IPS DF 4.7 (cell line): ENCODE data around the gene EBF3.

Experiments
- DNase-seq: peaks from one replicate; pipeline ENCODE4 v3.0.0-alpha.2; 2013; ENCODE audit warnings: low spot score; ENCODE audit errors: extremely low read depth

Gene EBF3

GRCh38 chr10:129963641-129964501 is at the start of gene EBF3:
Gene EBF3 (minus strand): TSS chr10:129964274. CDS start chr10:129963768, 506 bp downstream.
- DNase-seq: no peak

- no peak for DNase-seq
Observed at GRCh38 chr10:130013335-130014262, 49.5 kb upstream of the EBF3 start.

- DNase-seq: no peak
Observed at GRCh38 chr10:130012129-130012528, 48.1 kb upstream of the EBF3 start.

GRCh38 chr10:130010653-130011052 is 46.6 kb upstream of the EBF3 start:
- DNase-seq: no peak

GRCh38 chr10:130009228-130009627 is 45.2 kb upstream of the EBF3 start:
- no peak for DNase-seq

GRCh38 chr10:130003787-130004613 is 39.9 kb upstream of the EBF3 start:
- DNase-seq: no peak

- DNase-seq: no peak
Observed at GRCh38 chr10:130003166-130003565, 39.1 kb upstream of the EBF3 start.

- DNase-seq: no peak
Observed at GRCh38 chr10:130002606-130003005, 38.5 kb upstream of the EBF3 start.

GRCh38 chr10:130000918-130001317 is 36.8 kb upstream of the EBF3 start:
- no peak for DNase-seq

GRCh38 chr10:129999140-129999539 is 35.1 kb upstream of the EBF3 start:
- DNase-seq: no peak

- no peak for DNase-seq
Observed at GRCh38 chr10:129993621-129994020, 29.5 kb upstream of the EBF3 start.

GRCh38 chr10:129992356-129992755 is 28.3 kb upstream of the EBF3 start:
- DNase-seq: no peak

GRCh38 chr10:129982825-129983224 is 18.8 kb upstream of the EBF3 start:
- no peak for DNase-seq

GRCh38 chr10:129978980-129979379 is 14.9 kb upstream of the EBF3 start:
- no peak for DNase-seq

GRCh38 chr10:129978322-129978721 is 14.2 kb upstream of the EBF3 start:
- no peak for DNase-seq

GRCh38 chr10:129977794-129978193 is 13.7 kb upstream of the EBF3 start:
- DNase-seq: no peak

- DNase-seq: no peak
Observed at GRCh38 chr10:129973674-129974059, 9.6 kb upstream of the EBF3 start.

GRCh38 chr10:129972966-129973673 is 9.0 kb upstream of the EBF3 start:
- DNase-seq: no peak

- no peak for DNase-seq
Observed at GRCh38 chr10:129972145-129972965, 8.3 kb upstream of the EBF3 start.
